ENCODE results near the gene SHMT2. TPM values are rescaled to one million over a fixed set of nuclear protein-coding genes. Genes with fewer than 3 reads are reported as not detected.

The SHMT2 gene
- total RNA-seq, 1 experiment from 2014 or later, result 67.1 TPM

DNA sequence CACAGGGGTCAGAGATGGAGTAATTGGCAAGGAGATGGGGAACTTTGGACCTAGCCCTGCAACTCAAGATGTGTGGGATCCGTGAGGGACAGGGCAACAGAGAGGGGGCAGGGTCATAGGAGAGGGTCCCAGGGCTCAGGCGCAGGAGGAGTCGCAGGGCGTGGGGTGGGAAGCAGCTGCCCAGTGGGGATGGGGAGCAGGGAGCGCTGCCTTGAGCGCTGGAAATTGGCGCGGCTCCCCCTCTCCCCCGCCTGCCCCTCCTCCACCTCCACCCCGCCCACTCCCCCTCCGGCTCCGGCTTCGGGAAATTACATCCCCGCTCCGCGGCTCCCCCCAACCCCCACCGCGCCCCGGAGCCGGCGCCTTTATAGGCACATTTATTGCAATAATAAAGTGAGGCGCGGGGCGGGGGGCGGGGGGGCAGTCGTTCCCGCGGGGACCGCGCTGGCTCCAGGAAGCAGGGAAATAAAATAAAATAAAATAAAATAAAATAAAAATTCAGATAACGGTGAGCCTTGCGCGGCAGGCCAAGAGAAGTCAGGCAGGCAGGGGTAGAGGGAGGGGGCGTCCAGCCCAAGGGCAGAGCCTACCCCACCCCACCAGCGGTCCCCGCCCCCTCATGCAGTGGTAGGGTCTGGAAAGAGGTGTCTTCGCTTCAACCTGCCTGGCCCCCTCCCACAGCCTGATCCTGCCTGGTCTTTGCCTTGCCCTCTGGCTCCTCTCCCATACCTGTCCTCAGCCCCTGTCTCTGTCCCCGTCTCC is 9.3 kb upstream of the SHMT2 start:
- no peak for DNase-seq (ENCODE audit: low read depth, low spot score)
- in situ Hi-C loops (cut with HindIII; ENCODE audit: low pct_unique_long_range_greater_than_20kb, low sequenced_read_pairs) (no loop called here), intact Hi-C loops (cut with micrococcal nuclease; ENCODE audit: unreplicated experiment) (no loop called here)
- Histone ChIP-seq H3K27ac (ENCODE audit: low read length) (no peak overlapping the region), H3K4me1 (ENCODE audit: control insufficient read depth, insufficient read depth, low read length) (peaks cover 16% of the 10 kb centered on the region), H3K4me3 (ENCODE audit: low read depth in 2 of 2, low read length in 2 of 2) (no peak overlapping the region), H3K9me3 (ENCODE audit: control insufficient read depth, insufficient read depth, low read depth, low read length) (no peaks in the 10 kb centered on the region), H3K27me3 (ENCODE audit: control insufficient read depth, insufficient read depth, low read length) (peaks cover 7% of the 10 kb centered on the region), H3K36me3 (ENCODE audit: control insufficient read depth, insufficient read depth, low read length) (no peaks in the 10 kb centered on the region; the same call in 1 of the 2 replicates)
- CTCF ChIA-PET, result interaction anchor here (0.6 to 1.1 kb wide), 2 partner anchors 10 to 75 kb away, joined by 3 to 4 read pairs; partner anchors contain the start of gene SHMT2
- no peak for ATAC-seq
- POLR2A ChIA-PET, result no interaction called here
- TF ChIP-seq TCF7L2 (IDR thresholded peaks at IDR 0.05; ENCODE audit: low read depth, low read length) (no peak), POLR2AphosphoS5 (IDR thresholded peaks at IDR 0.05; ENCODE audit: low read depth, low read length) (no peak), SIN3A (IDR thresholded peaks at IDR 0.05; ENCODE audit: borderline replicate concordance, insufficient read depth, low read depth, low read length) (no peak)
- TF ChIP-seq, protein P1, sequence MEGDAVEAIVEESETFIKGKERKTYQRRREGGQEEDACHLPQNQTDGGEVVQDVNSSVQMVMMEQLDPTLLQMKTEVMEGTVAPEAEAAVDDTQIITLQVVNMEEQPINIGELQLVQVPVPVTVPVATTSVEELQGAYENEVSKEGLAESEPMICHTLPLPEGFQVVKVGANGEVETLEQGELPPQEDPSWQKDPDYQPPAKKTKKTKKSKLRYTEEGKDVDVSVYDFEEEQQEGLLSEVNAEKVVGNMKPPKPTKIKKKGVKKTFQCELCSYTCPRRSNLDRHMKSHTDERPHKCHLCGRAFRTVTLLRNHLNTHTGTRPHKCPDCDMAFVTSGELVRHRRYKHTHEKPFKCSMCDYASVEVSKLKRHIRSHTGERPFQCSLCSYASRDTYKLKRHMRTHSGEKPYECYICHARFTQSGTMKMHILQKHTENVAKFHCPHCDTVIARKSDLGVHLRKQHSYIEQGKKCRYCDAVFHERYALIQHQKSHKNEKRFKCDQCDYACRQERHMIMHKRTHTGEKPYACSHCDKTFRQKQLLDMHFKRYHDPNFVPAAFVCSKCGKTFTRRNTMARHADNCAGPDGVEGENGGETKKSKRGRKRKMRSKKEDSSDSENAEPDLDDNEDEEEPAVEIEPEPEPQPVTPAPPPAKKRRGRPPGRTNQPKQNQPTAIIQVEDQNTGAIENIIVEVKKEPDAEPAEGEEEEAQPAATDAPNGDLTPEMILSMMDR (IDR thresholded peaks at IDR 0.05), result no peak
- TF ChIP-seq, protein P2, sequence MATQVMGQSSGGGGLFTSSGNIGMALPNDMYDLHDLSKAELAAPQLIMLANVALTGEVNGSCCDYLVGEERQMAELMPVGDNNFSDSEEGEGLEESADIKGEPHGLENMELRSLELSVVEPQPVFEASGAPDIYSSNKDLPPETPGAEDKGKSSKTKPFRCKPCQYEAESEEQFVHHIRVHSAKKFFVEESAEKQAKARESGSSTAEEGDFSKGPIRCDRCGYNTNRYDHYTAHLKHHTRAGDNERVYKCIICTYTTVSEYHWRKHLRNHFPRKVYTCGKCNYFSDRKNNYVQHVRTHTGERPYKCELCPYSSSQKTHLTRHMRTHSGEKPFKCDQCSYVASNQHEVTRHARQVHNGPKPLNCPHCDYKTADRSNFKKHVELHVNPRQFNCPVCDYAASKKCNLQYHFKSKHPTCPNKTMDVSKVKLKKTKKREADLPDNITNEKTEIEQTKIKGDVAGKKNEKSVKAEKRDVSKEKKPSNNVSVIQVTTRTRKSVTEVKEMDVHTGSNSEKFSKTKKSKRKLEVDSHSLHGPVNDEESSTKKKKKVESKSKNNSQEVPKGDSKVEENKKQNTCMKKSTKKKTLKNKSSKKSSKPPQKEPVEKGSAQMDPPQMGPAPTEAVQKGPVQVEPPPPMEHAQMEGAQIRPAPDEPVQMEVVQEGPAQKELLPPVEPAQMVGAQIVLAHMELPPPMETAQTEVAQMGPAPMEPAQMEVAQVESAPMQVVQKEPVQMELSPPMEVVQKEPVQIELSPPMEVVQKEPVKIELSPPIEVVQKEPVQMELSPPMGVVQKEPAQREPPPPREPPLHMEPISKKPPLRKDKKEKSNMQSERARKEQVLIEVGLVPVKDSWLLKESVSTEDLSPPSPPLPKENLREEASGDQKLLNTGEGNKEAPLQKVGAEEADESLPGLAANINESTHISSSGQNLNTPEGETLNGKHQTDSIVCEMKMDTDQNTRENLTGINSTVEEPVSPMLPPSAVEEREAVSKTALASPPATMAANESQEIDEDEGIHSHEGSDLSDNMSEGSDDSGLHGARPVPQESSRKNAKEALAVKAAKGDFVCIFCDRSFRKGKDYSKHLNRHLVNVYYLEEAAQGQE (IDR thresholded peaks at IDR 0.05; ENCODE audit: insufficient read depth in 1 of 2, low read depth in 2 of 2, low read length in 1 of 2), result no peak
- no TSS peak for BruUV-seq (replicated peaks)

DNA sequence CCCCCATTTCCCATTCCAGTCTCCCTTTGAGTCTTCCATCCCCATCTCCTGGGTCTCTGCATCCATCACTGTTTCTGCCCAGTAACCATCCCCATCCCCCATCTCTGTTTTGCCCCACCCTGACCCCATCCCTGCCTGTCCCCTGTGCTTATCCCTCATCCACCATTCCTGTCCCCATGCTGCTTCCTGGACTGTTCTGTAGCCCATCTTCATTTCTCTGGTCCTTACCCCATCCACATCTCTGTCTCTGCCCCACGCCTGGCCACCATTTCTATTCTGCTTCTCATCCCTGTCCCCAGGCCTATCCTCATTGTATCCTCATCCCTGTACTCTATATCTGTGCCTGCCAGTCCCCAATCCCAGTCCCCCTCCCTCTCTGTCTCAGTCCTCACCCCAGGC is 8.7 kb upstream of the SHMT2 start:
- H3K4me3 ChIP-seq (ENCODE audit: low read depth in 2 of 2, low read length in 2 of 2), result no peak overlapping the region
- DNase-seq (ENCODE audit: low read depth, low spot score), result no peak
- in situ Hi-C loops (cut with HindIII; ENCODE audit: low pct_unique_long_range_greater_than_20kb, low sequenced_read_pairs) (no loop called here), intact Hi-C loops (cut with micrococcal nuclease; ENCODE audit: unreplicated experiment) (no loop called here)
- ATAC-seq, result no peak
- H3K36me3 ChIP-seq (ENCODE audit: control insufficient read depth, insufficient read depth, low read length), result no peaks in the 10 kb centered on the region; the same call in 1 of the 2 replicates
- TF ChIP-seq POLR2AphosphoS5 (IDR thresholded peaks at IDR 0.05; ENCODE audit: low read depth, low read length), result no peak
- no peak for TF ChIP-seq TCF7L2 (IDR thresholded peaks at IDR 0.05; ENCODE audit: low read depth, low read length)
- TF ChIP-seq, protein P1 (IDR thresholded peaks at IDR 0.05), result no peak
- no peak for TF ChIP-seq SIN3A (IDR thresholded peaks at IDR 0.05; ENCODE audit: borderline replicate concordance, insufficient read depth, low read depth, low read length)
- TF ChIP-seq, protein P2 (IDR thresholded peaks at IDR 0.05; ENCODE audit: insufficient read depth in 1 of 2, low read depth in 2 of 2, low read length in 1 of 2), result no peak
- H3K27me3 ChIP-seq (ENCODE audit: control insufficient read depth, insufficient read depth, low read length), result peaks cover under 1% of the 10 kb centered on the region; the same call in 1 of the 2 replicates
- CTCF ChIA-PET, result no interaction called here
- no peaks in the 10 kb centered on the region for H3K9me3 ChIP-seq (ENCODE audit: control insufficient read depth, insufficient read depth, low read depth, low read length)
- no TSS peak for BruUV-seq (replicated peaks)
- POLR2A ChIA-PET, result no interaction called here
- H3K27ac ChIP-seq (ENCODE audit: low read length), result no peak overlapping the region
- H3K4me1 ChIP-seq (ENCODE audit: control insufficient read depth, insufficient read depth, low read length), result peaks cover 12% of the 10 kb centered on the region

All from Panc1 (cell line).